ENCODE data around the gene ACHE. TPM values are rescaled to one million over a fixed set of nuclear protein-coding genes. Genes with fewer than 3 reads are reported as not detected.

The ACHE gene
- total RNA-seq, 2 donors from 2014 or later: not detected

- Mint-ChIP-seq H3K4me3 (no peak overlapping the region), H3K27ac (peak overlapping the region; percentile 31), H3K27me3 (no peaks in the 10 kb centered on the region), H3K36me3 (ENCODE audit: low read depth) (peaks cover 100% of the 10 kb centered on the region), H3K9me3 (no peaks in the 10 kb centered on the region), H3K4me1 (peaks cover 49% of the 10 kb centered on the region)
- no peak for ATAC-seq (replicated peaks)
These were observed 12.7 kb downstream of the ACHE start for GRCh38 chr7:100882785-100883526.

- Mint-ChIP-seq H3K4me1 (peaks cover 41% of the 10 kb centered on the region), H3K36me3 (ENCODE audit: low read depth) (peaks cover 100% of the 10 kb centered on the region), H3K9me3 (no peaks in the 10 kb centered on the region), H3K4me3 (no peak overlapping the region), H3K27ac (no peak overlapping the region), H3K27me3 (no peaks in the 10 kb centered on the region)
- ATAC-seq (replicated peaks): no peak
These were observed 13.5 kb downstream of the ACHE start for GRCh38 chr7:100882201-100882600.

- Mint-ChIP-seq H3K27me3 (no peaks in the 10 kb centered on the region), H3K4me3 (no peak overlapping the region), H3K27ac (no peak overlapping the region), H3K36me3 (ENCODE audit: low read depth) (peaks cover 100% of the 10 kb centered on the region), H3K9me3 (no peaks in the 10 kb centered on the region), H3K4me1 (peaks cover 40% of the 10 kb centered on the region)
- no peak for ATAC-seq (replicated peaks)
These were observed 14.6 kb downstream of the ACHE start for GRCh38 chr7:100881136-100881535.

GRCh38 chr7:100880645-100881044 lies 15.0 kb downstream of the ACHE start:
- peaks cover 36% of the 10 kb centered on the region for H3K4me1 Mint-ChIP-seq

GRCh38 chr7:100879685-100880261 lies 15.9 kb downstream of the ACHE start:
- no peaks in the 10 kb centered on the region for H3K9me3 Mint-ChIP-seq
- H3K27me3 Mint-ChIP-seq: no peaks in the 10 kb centered on the region
- ATAC-seq (replicated peaks): no peak
- H3K4me1 Mint-ChIP-seq: peaks cover 33% of the 10 kb centered on the region
- H3K27ac Mint-ChIP-seq: peak overlapping the region; percentile 46
- peaks cover 100% of the 10 kb centered on the region for H3K36me3 Mint-ChIP-seq (ENCODE audit: low read depth)
- peak overlapping the region; percentile 12 for H3K4me3 Mint-ChIP-seq

More at GRCh38 chr7:100880645-100881044, 15.0 kb downstream of the ACHE start:
- Mint-ChIP-seq H3K27me3 (no peaks in the 10 kb centered on the region), H3K27ac (no peak overlapping the region), H3K36me3 (ENCODE audit: low read depth) (peaks cover 100% of the 10 kb centered on the region), H3K4me3 (no peak overlapping the region), H3K9me3 (no peaks in the 10 kb centered on the region)
- ATAC-seq (replicated peaks): no peak

- Mint-ChIP-seq H3K4me1 (peaks cover 29% of the 10 kb centered on the region), H3K27ac (peak overlapping the region; percentile 67), H3K4me3 (peak overlapping the region; percentile 43), H3K9me3 (no peaks in the 10 kb centered on the region), H3K36me3 (ENCODE audit: low read depth) (peaks cover 100% of the 10 kb centered on the region), H3K27me3 (no peaks in the 10 kb centered on the region)
- ATAC-seq (replicated peaks): no peak
These were observed 17.0 kb downstream of the ACHE start for GRCh38 chr7:100878685-100879084.

GRCh38 chr7:100878013-100878412 lies 17.7 kb downstream of the ACHE start:
- H3K4me3 Mint-ChIP-seq: peak overlapping the region; percentile 43
- peak overlapping the region; percentile 67 for H3K27ac Mint-ChIP-seq
- H3K4me1 Mint-ChIP-seq: peaks cover 24% of the 10 kb centered on the region
- H3K27me3 Mint-ChIP-seq: no peaks in the 10 kb centered on the region
- no peak for ATAC-seq (replicated peaks)
- peaks cover 100% of the 10 kb centered on the region for H3K36me3 Mint-ChIP-seq (ENCODE audit: low read depth)
- H3K9me3 Mint-ChIP-seq: no peaks in the 10 kb centered on the region

GRCh38 chr7:100875356-100875751 lies 20.3 kb downstream of the ACHE start:
- Mint-ChIP-seq H3K4me1 (peaks cover 19% of the 10 kb centered on the region), H3K4me3 (peak overlapping the region; percentile 97), H3K36me3 (ENCODE audit: low read depth) (peaks cover 99% of the 10 kb centered on the region), H3K27me3 (no peaks in the 10 kb centered on the region), H3K9me3 (no peaks in the 10 kb centered on the region), H3K27ac (peak overlapping the region; percentile 99)
- ATAC-seq (replicated peaks): peak; percentile 53

GRCh38 chr7:100874577-100875355 lies 20.9 kb downstream of the ACHE start, which contains the start of gene SRRT:
SRRT (plus strand) TSS chr7:100875103; CDS start chr7:100875591, 488 bp downstream.
- Mint-ChIP-seq H3K4me1 (peaks cover 15% of the 10 kb centered on the region), H3K9me3 (no peaks in the 10 kb centered on the region), H3K27me3 (no peaks in the 10 kb centered on the region), H3K4me3 (peak within 1 kb of the TSS; percentile 97), H3K36me3 (ENCODE audit: low read depth) (peaks cover 94% of the 10 kb centered on the region), H3K27ac (peak within 1 kb of the TSS; percentile 99)
- ATAC-seq (replicated peaks): peak; percentile 96

GRCh38 chr7:100874300-100874576 lies 21.4 kb downstream of the ACHE start:
- H3K27ac Mint-ChIP-seq: peak overlapping the region; percentile 99
- ATAC-seq (replicated peaks): no peak
- peaks cover 12% of the 10 kb centered on the region for H3K4me1 Mint-ChIP-seq
- peaks cover 88% of the 10 kb centered on the region for H3K36me3 Mint-ChIP-seq (ENCODE audit: low read depth)
- H3K9me3 Mint-ChIP-seq: no peaks in the 10 kb centered on the region
- H3K27me3 Mint-ChIP-seq: no peaks in the 10 kb centered on the region
- peak overlapping the region; percentile 97 for H3K4me3 Mint-ChIP-seq

- Mint-ChIP-seq H3K36me3 (ENCODE audit: low read depth) (peaks cover 83% of the 10 kb centered on the region), H3K27ac (peak overlapping the region; percentile 99), H3K9me3 (no peaks in the 10 kb centered on the region), H3K4me3 (peak overlapping the region; percentile 97), H3K27me3 (no peaks in the 10 kb centered on the region), H3K4me1 (peaks cover 12% of the 10 kb centered on the region)
- ATAC-seq (replicated peaks): no peak
These were observed 21.9 kb downstream of the ACHE start for GRCh38 chr7:100873599-100874299.

- no peaks in the 10 kb centered on the region for H3K27me3 Mint-ChIP-seq
- H3K9me3 Mint-ChIP-seq: no peaks in the 10 kb centered on the region
- peak overlapping the region; percentile 86 for H3K4me3 Mint-ChIP-seq
- peaks cover 49% of the 10 kb centered on the region for H3K36me3 Mint-ChIP-seq (ENCODE audit: low read depth)
- H3K4me1 Mint-ChIP-seq: no peaks in the 10 kb centered on the region
- no peak for ATAC-seq (replicated peaks)
- H3K27ac Mint-ChIP-seq: peak overlapping the region; percentile 95
These were observed 27.8 kb downstream of the ACHE start for GRCh38 chr7:100867776-100868485.

GRCh38 chr7:100867040-100867775 lies 28.5 kb downstream of the ACHE start, which contains the start of gene TRIP6:
TRIP6 (plus strand) TSS chr7:100867387; CDS start chr7:100867498, 111 bp downstream.
- H3K4me3 Mint-ChIP-seq: peak within 1 kb of the TSS; percentile 86
- H3K9me3 Mint-ChIP-seq: no peaks in the 10 kb centered on the region

More at GRCh38 chr7:100867040-100867775, 28.5 kb downstream of the ACHE start, which contains the start of gene TRIP6:
- Mint-ChIP-seq H3K4me1 (no peaks in the 10 kb centered on the region), H3K36me3 (ENCODE audit: low read depth) (peaks cover 49% of the 10 kb centered on the region), H3K27me3 (no peaks in the 10 kb centered on the region), H3K27ac (peak within 1 kb of the TSS; percentile 95)
- ATAC-seq (replicated peaks): peak; percentile 85

Data from activated T-helper 17 cell treated with anti-CD3 and anti-CD28 coated beads, Interleukin-2, amount 50 U/mL, for 72 hours (primary cell).